Activated CD4-positive, alpha-beta T cell treated with anti-CD3 and anti-CD28 coated beads, Interleukin-2, amount 10 ng/mL, durations not matched to agents 24 days and 14 days (primary cell): ENCODE results near the gene FBXL13. TPM values are rescaled to one million over a fixed set of nuclear protein-coding genes. Genes with fewer than 3 reads are reported as not detected.

Source experiments
- DNase-seq: peaks from one replicate; pipeline ENCODE4 v3.0.0; 2022
- H3K27ac Mint-ChIP-seq: one replicate; pipeline ENCODE4 v1.8.0; 2022; ENCODE audit warnings: mild to moderate bottlenecking, mixed read lengths
- H3K27me3 Mint-ChIP-seq: one replicate; pipeline ENCODE4 v1.8.0; 2022; ENCODE audit warnings: mixed read lengths
- H3K36me3 Mint-ChIP-seq: one replicate; pipeline ENCODE4 v1.8.0; 2022; ENCODE audit warnings: low read depth, mild to moderate bottlenecking, mixed read lengths
- H3K4me1 Mint-ChIP-seq: one replicate; pipeline ENCODE4 v1.8.0; 2021; ENCODE audit warnings: mixed read lengths
- H3K4me3 Mint-ChIP-seq: one replicate; pipeline ENCODE4 v1.8.0; 2022; ENCODE audit warnings: mild to moderate bottlenecking, moderate library complexity, mixed read lengths
- H3K9me3 Mint-ChIP-seq: one replicate; pipeline ENCODE4 v1.8.0; 2021; ENCODE audit warnings: mixed read lengths
- intact Hi-C: fragments of 100-400 bp; cut with micrococcal nuclease; formaldehyde crosslinking; loops from one replicate; pipeline ENCODE4 v1.15.1; 2023
- total RNA-seq: library from RNA; stranded (reverse); gene quantifications from 2 replicates; pipeline ENCODE4 v1.2.3, GENCODE V29; 2022

The FBXL13 gene
- total RNA-seq, 1 donor from 2014 or later = 0.09 TPM

DNA sequence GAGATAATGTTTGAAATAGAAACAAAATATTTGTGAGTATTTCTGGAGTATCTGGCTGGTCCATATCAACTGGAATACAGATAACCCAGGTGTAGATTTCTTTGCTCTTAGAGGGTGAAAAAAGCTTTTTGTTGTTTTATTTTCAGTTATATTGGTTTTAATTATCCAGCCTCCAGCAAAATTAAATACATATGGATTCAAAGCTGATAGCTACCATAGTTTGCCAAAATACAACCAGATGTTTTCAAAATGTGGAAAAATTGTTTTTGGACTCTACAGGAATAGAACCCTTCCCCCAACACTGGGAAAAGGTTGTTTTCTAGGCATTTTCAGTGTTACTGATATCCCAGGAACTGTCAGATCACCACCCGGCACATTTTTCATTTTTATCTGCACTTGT lies 131.7 kb downstream of the FBXL13 start:
- intact Hi-C loops = no loop called here
- no peak for DNase-seq
- no peaks in the 10 kb centered on the region for H3K36me3 Mint-ChIP-seq
- no peak overlapping the region for H3K27ac Mint-ChIP-seq
- H3K4me3 Mint-ChIP-seq = no peak overlapping the region
- no peaks in the 10 kb centered on the region for H3K9me3 Mint-ChIP-seq
- H3K27me3 Mint-ChIP-seq = no peaks in the 10 kb centered on the region
- H3K4me1 Mint-ChIP-seq = no peaks in the 10 kb centered on the region

DNA sequence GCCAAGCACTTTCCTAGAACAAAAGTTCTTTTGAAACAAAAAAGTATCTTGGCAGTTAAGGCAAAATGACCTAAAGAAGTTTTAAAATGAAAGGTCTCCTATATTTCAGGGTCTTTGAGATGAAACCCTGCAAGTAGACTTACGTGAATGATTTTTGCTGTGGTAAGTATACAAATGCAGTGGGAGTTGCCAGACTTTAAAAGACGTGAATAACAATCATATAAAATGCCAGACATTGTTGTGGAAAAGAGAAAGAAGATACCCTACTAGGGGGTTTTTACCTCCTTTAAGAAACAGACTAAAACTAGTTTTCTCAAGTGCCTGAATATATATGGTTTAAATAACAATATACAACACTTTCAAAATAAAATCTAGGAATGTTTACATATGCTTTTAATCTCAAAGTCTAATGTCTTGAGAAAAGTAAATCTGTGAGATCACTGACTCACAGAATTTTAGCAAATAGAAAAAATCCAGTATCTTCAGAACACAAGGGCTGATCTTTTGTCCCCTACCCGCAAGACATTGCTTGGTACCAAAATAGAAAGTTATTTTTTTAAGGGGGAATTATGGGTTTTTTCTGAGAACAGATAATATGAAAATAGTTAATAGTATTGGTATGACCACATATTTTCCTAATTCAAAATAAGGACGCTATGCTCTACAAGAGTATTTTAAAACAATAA lies 132.3 kb downstream of the FBXL13 start:
- no peaks in the 10 kb centered on the region for H3K4me1 Mint-ChIP-seq
- intact Hi-C loops = no loop called here
- no peak overlapping the region for H3K4me3 Mint-ChIP-seq
- no peak for DNase-seq
- H3K9me3 Mint-ChIP-seq = no peaks in the 10 kb centered on the region
- no peak overlapping the region for H3K27ac Mint-ChIP-seq
- H3K27me3 Mint-ChIP-seq = no peaks in the 10 kb centered on the region
- H3K36me3 Mint-ChIP-seq = no peaks in the 10 kb centered on the region

DNA sequence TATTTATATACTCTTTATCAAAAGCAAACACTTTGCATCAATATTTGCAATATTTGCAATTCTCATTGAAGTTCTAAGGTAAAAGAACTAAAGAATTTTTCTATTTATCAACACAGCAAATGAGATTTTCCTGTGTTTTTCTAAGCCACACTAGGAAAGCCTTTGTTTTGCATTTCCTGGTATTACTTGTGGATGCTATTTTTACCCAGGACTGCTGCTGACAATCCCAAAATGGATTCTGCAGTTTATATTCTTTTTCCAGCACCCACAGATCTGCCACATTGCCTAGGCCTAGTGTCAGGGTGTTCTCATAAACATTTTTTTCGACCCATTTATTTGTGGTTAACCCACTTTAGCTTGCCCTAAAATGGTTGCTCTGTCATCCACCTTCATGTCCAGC lies 135.9 kb downstream of the FBXL13 start:
- no peaks in the 10 kb centered on the region for H3K36me3 Mint-ChIP-seq
- no peak for DNase-seq
- intact Hi-C loops = no loop called here
- H3K4me1 Mint-ChIP-seq = no peaks in the 10 kb centered on the region
- no peak overlapping the region for H3K27ac Mint-ChIP-seq
- no peaks in the 10 kb centered on the region for H3K9me3 Mint-ChIP-seq
- no peaks in the 10 kb centered on the region for H3K27me3 Mint-ChIP-seq
- no peak overlapping the region for H3K4me3 Mint-ChIP-seq

DNA sequence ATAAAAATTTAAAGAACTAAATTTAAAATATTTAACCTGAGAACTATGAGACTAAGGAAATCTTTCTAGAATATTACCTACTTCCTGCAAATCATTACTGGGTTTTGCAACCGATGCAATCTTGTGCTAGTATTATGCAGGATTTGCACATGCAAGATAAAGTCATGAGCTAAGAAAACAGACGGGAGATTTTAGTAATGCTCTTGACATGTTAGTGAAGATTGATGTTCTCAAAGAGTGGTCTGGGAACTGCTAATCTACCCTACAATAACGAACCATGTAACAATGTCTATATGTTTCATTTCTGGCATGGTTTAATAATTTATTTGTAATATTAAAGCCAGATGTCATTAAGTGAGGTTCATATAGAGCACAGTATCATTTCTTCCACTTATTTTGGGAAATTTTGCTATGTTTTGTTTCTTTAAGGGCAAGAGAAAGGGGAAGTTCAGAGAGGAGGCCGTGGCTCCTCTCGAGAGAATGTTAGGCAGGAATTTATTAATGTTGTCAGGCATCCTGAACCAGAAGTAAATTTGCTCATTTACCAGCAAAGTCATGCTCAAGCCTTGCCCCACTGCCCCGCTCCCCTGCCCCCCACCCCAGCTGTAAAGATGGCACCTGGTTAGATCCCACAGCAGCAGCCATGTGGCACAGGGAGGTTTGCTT lies 139.0 kb downstream of the FBXL13 start:
- H3K9me3 Mint-ChIP-seq = no peaks in the 10 kb centered on the region
- no peaks in the 10 kb centered on the region for H3K4me1 Mint-ChIP-seq
- DNase-seq = no peak
- no peaks in the 10 kb centered on the region for H3K27me3 Mint-ChIP-seq
- no peak overlapping the region for H3K4me3 Mint-ChIP-seq
- intact Hi-C loops = no loop called here
- H3K36me3 Mint-ChIP-seq = no peaks in the 10 kb centered on the region
- H3K27ac Mint-ChIP-seq = no peak overlapping the region

DNA sequence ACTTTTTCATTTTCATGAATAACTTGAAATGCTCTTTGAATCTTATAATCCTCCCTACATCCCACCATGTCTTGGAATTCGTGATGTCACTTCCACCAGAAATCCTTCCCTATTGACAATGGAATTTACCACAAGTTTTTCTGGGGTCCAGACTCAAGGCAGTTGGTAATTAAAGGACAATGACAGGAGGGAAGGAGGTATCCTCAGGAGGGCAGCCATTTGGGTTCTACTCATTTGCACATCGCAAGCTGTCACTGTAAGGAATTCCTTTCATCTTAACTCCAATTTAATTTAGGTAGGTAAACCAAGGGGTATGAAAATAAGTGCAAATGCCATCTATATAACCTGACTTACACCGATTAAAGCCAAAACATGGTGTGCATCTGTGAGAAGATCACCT lies 139.9 kb downstream of the FBXL13 start:
- Mint-ChIP-seq H3K9me3 (no peaks in the 10 kb centered on the region), H3K27ac (no peak overlapping the region), H3K36me3 (no peaks in the 10 kb centered on the region), H3K27me3 (no peaks in the 10 kb centered on the region), H3K4me3 (no peak overlapping the region), H3K4me1 (no peaks in the 10 kb centered on the region)
- intact Hi-C loops = no loop called here
- no peak for DNase-seq

DNA sequence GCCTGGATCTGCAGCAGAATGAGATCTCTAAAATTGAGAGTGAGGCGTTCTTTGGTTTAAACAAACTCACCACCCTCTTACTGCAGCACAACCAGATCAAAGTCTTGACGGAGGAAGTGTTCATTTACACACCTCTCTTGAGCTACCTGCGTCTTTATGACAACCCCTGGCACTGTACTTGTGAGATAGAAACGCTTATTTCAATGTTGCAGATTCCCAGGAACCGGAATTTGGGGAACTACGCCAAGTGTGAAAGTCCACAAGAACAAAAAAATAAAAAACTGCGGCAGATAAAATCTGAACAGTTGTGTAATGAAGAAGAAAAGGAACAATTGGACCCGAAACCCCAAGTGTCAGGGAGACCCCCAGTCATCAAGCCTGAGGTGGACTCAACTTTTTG lies 140.4 kb downstream of the FBXL13 start:
- Mint-ChIP-seq H3K4me1 (no peaks in the 10 kb centered on the region), H3K27me3 (no peaks in the 10 kb centered on the region), H3K4me3 (no peak overlapping the region), H3K36me3 (no peaks in the 10 kb centered on the region), H3K27ac (no peak overlapping the region), H3K9me3 (no peaks in the 10 kb centered on the region)
- intact Hi-C loops = no loop called here
- DNase-seq = no peak

DNA sequence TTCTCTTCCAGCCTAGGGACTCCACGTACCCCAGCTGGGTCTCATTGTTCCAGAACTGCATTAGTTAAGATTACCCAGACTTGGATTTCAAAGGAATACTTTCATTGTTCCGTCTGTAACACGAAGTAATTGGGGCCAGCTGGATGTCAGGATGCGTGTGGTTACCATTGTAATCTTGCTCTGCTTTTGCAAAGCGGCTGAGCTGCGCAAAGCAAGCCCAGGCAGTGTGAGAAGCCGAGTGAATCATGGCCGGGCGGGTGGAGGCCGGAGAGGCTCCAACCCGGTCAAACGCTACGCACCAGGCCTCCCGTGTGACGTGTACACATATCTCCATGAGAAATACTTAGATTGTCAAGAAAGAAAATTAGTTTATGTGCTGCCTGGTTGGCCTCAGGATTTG lies 140.8 kb downstream of the FBXL13 start:
- no peak for DNase-seq
- Mint-ChIP-seq H3K36me3 (no peaks in the 10 kb centered on the region), H3K4me1 (no peaks in the 10 kb centered on the region), H3K9me3 (no peaks in the 10 kb centered on the region), H3K27ac (no peak overlapping the region), H3K4me3 (no peak overlapping the region), H3K27me3 (peaks cover 3% of the 10 kb centered on the region)
- intact Hi-C loops = no loop called here

DNA sequence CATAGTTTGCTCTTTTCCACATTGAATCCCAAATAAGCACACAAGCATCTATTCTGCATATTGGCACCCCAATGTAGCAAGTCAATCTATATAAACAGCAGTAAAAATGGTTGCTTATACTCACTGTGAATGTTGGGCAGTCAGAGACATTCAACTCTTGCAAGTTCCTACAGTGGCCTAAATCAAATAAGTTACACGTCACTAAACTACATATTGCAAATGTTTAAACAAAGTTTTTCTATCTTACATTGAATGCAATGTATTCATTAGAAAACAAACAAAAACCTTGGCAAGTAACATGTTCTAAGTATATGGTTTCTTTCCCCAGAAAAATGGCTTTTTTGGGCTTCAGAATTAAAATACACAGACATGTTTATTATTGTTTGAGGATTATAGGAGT lies 142.8 kb downstream of the FBXL13 start:
- Mint-ChIP-seq H3K4me3 (no peak overlapping the region), H3K27me3 (peaks cover 8% of the 10 kb centered on the region), H3K27ac (no peak overlapping the region), H3K36me3 (no peaks in the 10 kb centered on the region), H3K4me1 (no peaks in the 10 kb centered on the region), H3K9me3 (no peaks in the 10 kb centered on the region)
- no peak for DNase-seq
- intact Hi-C loops = no loop called here

DNA sequence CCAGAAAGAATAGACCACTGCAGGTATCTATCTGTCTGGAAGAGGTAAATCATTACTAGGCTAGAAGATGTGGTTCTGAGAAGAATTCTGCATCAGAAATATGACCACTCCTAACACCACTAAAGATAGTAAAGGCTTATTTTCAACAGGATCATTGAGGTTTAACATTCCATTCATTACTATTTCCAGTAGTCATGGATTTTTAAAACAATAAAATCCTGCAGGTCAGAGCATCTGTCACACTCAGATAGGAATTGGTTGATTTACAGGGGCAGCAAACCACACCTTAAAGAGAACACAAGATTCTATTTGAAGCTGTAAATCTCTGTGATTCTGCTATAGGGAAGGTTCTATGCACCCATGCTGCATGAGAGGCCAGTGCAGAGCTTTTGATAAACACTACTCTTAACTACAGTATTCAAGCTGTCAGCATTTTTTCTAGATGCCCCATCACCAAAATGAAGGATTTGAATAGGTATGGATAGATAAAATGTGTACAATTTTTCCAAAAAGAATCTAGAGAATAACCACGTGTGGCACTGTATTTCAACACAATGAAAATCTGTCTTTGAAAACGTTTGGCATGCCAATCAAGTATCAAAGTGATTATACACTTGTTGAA lies 147.2 kb downstream of the FBXL13 start:
- no peak overlapping the region for H3K4me3 Mint-ChIP-seq
- no peak overlapping the region for H3K27ac Mint-ChIP-seq
- H3K36me3 Mint-ChIP-seq = no peaks in the 10 kb centered on the region
- no peak for DNase-seq
- H3K9me3 Mint-ChIP-seq = no peaks in the 10 kb centered on the region
- no peaks in the 10 kb centered on the region for H3K4me1 Mint-ChIP-seq
- intact Hi-C loops = no loop called here
- H3K27me3 Mint-ChIP-seq = peaks cover 9% of the 10 kb centered on the region

DNA sequence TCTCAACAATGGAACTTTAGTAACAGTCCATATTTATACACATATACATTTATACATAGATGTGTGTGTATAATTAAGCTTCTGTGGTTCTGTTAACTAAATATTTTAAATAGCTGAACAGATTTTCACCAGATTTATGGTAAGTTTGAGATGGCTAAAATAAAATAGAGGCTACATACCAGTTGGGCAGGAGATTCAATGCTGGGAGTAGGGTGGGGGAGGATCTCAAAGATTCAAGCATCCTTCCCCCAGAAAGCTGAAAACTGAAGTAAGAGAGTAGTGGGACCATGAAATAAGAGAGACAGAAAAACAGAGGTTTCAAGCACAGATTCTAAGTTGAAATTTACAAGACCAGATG lies 147.8 kb downstream of the FBXL13 start:
- Mint-ChIP-seq H3K4me3 (no peak overlapping the region), H3K36me3 (no peaks in the 10 kb centered on the region), H3K27me3 (peaks cover 9% of the 10 kb centered on the region), H3K27ac (no peak overlapping the region), H3K9me3 (no peaks in the 10 kb centered on the region), H3K4me1 (no peaks in the 10 kb centered on the region)
- DNase-seq = no peak
- intact Hi-C loops = no loop called here

DNA sequence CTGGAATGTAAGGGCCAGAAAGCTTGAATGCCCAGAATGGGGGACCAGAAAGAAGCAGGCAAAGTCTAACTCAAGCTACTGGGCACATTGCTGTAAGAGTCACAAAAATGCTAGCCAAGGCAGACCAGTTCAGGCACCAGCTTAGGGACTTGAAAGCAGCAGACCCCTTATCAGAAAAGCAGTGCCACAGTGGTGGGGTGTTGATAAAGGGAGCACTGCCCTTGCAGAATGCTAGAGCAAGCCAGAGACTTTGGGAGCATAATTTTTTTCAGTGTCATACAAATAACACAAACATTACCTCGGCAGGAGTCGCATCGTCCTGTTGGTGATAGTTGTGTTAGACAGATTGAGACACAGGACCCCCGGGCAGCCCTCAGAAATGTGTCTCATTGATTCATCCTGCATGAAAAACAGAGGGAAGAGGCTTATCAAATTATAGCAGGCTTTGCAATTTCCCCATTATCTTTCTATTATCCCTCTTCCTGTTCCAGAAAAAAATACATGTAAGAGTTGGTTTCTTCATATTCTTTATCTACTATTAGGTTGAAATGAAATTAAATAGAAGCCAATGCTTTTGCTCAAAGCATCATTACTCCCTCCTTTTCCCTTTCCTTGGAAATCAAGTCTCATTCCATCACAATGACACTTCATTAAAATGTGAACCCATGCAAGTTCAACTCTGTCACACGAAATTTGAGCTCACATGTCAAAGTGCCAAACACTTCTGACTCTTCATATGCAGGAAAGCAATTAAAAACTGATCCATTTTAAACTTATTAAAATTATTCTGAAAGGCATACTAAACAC lies 148.4 kb downstream of the FBXL13 start:
- no peak for DNase-seq
- Mint-ChIP-seq H3K36me3 (no peaks in the 10 kb centered on the region), H3K4me1 (no peaks in the 10 kb centered on the region), H3K9me3 (no peaks in the 10 kb centered on the region), H3K27ac (no peak overlapping the region), H3K4me3 (no peak overlapping the region), H3K27me3 (peaks cover 9% of the 10 kb centered on the region)
- intact Hi-C loops = no loop called here

DNA sequence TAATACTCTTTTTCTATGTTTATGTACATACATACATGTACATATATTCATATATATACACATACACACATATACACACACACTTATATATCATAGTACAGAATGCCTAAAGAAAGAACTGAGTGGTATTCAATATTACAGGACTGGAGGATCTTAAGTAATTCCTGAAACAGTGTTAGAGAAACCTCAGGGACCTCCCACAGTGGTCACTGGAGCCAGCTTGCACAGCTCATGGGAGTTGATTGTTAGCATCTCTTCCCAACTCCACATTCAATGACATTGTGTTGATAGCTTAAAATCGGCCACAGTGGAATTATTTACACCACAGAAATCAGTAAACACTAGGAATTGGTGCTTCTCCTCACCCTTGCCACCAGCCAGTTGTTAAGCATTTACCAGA lies 155.8 kb downstream of the FBXL13 start:
- no peak overlapping the region for H3K4me3 Mint-ChIP-seq
- no peak for DNase-seq
- H3K9me3 Mint-ChIP-seq = no peaks in the 10 kb centered on the region

DNA sequence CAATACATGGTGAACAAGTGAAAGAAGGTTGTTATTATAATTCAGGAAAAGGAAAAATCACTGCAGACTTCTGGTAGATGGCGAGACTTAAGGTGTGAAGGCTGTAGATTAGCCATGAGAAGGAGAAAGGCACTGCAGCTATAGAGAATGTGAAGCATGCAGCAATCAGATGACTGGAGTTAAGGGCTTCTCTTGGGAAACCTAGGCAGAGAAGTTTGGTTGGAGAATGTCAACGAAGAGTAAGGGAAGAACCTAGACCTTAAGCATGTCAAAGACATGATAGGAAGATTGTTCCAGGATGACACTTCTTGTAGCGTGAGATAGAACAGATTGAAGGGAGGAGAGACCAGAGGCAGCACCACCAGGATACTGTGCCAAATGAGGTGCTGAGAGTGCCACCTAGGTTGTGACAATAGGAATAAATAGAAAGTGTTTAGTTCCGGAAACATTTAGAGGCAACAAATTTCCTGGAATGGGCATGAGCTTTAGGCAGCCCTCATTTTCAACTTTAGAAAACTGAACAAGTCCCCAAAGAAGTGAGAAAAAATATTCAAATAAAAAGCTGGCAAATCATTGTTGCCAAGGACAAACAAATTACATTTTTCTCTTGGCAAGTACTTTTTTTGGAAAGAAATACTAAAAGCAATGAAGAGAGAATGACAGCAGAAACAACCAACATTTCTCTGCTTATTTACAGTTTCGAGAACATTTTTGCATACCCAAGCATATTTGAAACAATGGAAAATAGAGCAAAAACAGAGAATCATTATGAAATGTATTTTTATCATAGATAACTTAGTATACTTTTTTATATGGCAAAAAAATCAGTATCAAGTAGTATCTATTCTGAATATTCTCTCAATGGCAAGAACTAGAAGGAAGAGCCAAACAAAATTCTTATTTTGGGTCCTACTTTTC lies 156.9 kb downstream of the FBXL13 start:
- Mint-ChIP-seq H3K9me3 (no peaks in the 10 kb centered on the region), H3K4me3 (no peak overlapping the region), H3K36me3 (no peaks in the 10 kb centered on the region), H3K27ac (no peak overlapping the region), H3K27me3 (peaks cover 6% of the 10 kb centered on the region), H3K4me1 (peaks cover 3% of the 10 kb centered on the region)
- DNase-seq = no peak
- intact Hi-C loops = no loop called here

More for the DNA sequence above, 155.8 kb downstream of the FBXL13 start:
- peaks cover 2% of the 10 kb centered on the region for H3K27me3 Mint-ChIP-seq
- intact Hi-C loops = no loop called here
- no peaks in the 10 kb centered on the region for H3K36me3 Mint-ChIP-seq
- H3K27ac Mint-ChIP-seq = no peak overlapping the region
- no peaks in the 10 kb centered on the region for H3K4me1 Mint-ChIP-seq
